ENCODE results near the gene LMO7.
"Not testable (repeated sequence)": the region's sequence is repeated elsewhere in the genome, so short reads cannot be mapped to it uniquely, and the experiment has no call there.

The LMO7 gene

DNA sequence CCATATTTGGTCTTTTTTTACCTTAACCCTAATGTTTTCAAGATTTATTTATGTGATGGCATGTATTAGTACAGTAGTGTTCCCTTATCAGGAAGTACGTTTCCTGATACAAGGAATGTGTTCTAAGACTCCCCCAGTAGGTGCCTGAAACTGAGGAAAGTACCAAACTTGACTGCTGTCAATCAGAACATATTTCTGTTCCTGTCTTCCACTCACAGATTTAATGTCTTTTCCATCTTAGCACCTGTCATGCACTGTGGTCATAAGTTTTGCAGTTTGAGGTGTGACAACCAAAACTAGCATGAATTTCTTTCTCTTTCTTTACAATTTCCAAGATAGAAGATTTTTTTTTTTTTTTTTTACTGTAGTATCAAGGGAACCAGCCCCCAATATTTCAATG is 62.9 kb downstream of the LMO7 start:
- no peak for DNase-seq (ENCODE audit: low spot score)

DNA sequence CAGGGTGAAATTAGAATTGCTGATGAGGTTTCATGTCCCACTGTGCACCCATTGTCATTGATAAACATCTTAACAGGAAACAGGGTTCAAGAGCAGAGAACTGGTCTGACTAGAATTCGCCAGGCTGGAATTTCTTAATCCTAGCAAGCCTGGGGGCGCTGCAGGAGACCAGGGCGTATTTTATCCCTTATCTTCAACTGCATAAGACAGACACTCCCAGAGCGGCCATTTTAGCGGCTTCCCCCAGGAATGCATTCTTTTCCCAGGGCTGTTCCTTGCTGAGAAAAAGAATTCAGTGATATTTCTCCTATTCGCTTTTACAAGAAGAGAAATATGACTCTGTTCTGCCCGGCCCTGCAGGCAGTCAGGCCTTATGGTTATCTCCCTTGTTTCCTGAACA is 63.6 kb downstream of the LMO7 start:
- DNase-seq (ENCODE audit: low spot score), result not testable (repeated sequence)

DNA sequence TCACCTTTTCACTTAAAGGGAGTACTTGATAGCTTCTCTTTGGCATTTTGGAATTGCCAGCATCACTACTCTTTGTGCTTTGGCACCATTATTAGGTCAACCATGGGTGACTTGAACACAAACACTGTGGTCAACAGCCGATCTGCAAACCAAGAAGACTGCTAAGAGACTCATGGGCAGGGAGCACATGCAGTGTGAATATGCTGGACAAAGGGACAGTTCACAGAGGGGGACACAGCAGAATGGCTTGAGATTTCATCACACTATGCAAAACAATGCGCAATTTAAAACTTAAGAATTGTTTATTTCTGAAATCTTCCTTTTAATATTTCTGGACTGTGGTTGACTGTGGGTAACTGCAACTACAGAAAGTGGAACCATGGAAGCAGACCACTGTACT is 64.4 kb downstream of the LMO7 start:
- DNase-seq (ENCODE audit: low spot score), result no peak

DNA sequence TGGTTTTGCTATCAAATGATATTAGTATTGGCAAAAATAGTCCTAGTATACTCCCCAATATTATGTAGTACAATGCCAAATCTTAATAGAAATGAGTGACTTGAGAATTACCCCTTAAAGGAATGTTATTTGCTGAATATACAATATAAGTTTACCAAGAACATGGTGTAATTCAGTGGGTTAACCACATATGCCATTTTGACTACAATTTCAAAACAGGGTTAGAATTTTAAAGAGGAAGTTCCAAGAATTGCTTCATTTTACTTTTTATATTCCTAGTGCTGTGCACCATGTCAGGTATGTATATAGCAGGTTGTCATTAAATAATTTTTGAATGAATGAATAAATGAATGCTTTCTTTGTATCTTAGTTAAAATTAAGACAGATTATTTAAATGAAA is 66.3 kb downstream of the LMO7 start:
- no peak for DNase-seq (ENCODE audit: low spot score)

DNA sequence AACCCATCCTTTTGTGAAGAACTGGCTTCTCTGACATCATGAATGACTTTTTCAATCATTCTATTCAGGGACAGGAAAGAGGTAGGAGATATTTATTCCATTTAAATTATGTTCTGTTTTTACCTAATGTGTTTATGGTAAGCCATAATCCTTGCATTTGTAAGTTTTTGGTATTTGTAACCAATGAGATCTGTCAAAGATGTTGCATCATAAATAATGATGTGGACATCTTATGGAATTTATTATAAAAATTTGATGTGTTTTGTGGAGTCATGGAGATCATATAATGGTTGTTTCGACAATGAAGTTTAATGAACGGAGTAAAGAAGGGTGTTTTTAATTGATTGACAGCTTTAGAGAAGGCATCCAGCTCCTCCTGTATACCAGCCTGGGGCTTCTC is 67.6 kb downstream of the LMO7 start:
- no peak for DNase-seq (ENCODE audit: low spot score)

DNA sequence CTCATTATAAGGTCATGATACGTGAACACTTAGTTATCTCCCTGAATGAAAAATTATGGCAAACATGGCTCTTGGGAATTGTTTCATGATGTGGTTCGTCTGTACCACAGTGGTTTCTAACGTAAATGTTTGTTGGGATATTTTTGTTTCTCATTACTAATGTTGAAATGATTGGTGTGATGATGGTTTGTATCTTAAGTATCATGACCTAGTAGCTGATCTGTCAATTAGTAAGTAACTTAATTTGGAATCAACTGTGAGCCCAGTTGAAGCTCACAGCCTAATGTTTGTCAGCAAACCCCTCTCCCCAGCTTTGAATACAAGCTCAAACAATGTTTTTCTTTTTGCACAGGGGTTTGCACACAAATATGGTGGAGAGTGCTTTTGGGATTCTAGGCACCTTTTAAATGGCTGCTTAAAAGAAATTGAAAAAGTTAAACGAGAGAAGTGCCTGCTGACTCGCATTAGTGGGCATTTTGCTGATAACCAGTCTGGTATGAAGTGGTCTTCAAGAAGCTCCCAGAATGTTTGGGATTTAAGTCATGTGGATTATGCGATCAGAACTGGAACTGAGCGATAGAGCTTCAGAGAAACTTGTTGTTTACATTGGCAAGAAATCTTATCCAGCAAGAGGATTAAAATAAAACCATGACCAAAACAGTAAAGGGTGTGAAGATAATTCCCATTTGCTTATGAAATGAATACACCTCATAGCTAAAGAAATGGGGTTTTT is 68.2 kb downstream of the LMO7 start:
- no peak for DNase-seq (ENCODE audit: low spot score)

DNA sequence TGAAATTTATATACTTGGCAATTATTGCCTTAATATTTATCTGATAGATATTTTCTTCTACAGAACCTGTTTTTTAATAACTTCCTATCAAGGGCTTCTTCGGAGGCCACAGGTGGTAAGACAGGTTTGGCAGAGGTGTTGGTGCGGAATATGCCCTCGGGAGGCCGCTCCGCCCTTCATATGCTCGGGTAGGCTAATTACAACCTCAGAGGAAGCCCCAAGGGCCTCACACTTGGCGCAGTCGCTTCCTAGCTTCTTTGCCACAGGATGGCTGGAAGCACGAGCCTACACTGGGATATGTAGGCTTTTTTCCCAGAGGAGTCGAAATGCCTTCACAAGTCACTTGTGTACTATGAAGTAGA is 68.8 kb downstream of the LMO7 start:
- no peak for DNase-seq (ENCODE audit: low spot score)

DNA sequence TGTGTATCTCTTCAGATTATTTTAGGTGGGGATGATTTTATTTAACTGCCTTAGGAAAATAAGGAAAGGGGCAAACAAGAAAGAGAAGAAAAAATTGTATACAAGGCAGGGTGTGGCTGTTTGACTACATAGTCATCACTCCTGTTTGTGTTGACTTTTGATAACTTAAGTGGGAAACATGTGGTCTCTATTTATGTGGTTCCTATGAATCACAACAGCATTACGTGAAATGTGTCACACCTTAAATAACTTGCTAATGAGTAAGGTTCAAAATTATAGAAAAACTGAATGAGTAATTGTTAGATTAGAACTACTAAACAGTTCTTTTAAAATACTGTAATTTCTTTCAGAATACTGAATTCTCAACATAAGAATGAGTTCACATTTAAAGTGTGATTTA is 69.3 kb downstream of the LMO7 start:
- DNase-seq (ENCODE audit: low spot score), result peak; percentile 50

DNA sequence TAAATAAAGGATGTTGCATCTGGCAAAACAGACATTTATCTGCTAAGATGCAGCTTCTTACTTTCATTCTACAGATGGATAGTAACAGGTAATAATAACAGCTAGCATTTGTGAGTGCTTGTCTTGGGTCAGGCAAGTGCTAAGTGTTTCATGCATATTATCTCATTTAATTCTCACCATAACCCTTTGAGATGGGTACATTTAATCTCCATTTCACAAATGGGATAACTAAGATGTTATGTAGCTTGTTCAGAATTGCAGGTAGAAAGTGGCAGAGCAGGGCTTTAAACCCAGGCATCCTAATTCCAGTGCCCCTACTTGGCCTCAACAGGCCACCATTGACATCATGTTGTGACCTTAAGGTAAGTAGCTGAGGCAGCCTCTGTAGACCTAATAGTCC is 69.8 kb downstream of the LMO7 start:
- DNase-seq (ENCODE audit: low spot score), result no peak

DNA sequence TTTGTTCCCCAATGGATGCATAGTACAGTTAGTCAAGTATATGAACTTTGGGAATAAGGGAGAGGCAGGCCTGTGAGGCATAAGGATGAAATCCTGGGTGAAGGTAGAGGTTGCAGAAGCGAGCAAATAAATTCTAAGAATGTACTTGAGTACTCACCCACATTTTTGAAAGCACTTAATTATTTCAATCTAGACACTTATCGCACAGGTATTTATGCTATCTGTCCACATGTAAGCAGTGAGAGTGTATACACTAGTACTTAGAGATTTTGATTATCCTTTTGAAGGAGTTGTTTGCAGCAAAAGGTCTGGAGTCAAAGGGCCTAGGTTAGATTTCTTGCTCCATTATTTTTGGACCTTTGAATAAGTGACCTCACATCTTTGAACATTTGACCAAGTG is 77.7 kb downstream of the LMO7 start:
- no peak for DNase-seq (ENCODE audit: low spot score)

DNA sequence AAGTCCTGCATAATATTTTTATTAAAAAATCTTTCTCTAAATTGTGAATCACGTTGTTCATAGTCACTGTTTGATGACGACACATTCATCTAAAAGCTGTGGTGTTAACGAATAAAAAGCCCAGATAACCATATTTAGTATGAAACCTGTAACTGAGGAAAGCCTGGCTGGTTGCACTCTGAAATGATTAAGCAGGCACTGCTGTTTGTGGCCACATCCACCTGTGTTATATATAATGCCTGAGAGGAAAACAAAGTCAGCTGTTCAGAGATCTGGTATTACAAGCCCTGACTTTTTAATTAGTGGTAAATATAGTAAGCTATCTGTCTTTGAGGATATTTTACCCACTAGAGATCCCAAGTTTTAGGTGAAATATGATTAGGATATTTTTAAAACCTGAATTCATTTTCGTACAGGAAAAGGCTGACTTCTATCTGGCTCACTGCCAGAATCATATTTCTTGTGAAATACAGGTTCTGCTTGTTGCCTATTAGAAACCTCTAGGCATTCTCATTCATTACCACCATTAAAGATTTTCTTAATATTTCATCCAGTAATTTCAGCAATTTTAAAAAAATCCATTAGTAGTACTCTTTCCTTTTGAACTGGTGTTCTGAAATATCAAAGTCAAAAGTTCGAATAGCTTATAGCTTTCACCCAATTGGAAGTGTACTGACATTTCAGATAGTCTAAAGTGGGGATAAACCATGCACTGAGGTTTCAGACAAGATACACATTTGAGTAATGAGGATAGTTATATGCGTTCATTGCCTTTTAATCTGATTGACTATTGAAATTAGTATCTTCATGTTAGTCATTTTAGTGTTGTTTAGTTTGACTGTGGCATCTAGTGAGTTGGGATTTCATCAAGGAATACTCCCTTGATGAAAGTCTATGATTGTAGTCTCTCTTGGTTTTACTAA is 79.7 kb downstream of the LMO7 start:
- DNase-seq (ENCODE audit: low spot score), result no peak

DNA sequence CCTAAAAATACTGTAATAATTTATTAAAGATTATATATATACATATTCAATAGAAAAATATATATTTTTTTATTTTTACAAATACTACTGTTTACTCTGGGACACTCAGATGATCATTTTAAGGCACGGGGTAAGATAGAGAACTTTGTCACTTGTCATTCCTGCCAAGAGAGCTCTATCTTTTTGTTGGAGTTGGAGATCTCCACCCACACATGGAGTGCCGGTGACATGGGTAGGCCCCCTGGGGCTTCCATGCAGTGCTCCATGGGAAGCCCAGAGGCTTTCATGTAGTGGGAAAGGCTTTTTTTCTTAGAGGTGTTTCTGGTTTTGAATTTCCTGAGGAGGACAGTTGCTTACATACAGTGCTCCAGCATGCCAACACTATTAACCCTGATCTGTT is 81.4 kb downstream of the LMO7 start:
- no peak for DNase-seq (ENCODE audit: low spot score)

DNA sequence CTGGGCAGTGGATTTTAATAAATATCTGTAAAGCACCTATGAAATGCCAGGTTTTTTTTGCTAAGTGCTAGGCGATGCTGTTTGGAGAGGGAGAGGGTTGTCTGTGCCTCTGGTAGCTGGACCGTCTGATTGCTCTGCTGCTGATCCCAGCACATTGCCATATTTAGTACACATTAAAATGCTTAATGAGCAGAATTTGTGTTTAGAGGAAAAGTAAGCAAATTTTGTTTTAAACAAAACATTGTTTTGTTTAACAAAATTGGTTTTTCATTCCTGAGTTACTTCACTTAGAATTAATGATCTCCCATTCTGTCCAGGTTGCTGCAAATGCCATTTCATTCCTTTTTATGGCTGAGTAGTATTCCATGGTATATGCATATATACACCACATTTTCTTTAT is 85.2 kb downstream of the LMO7 start:
- no peak for DNase-seq (ENCODE audit: low spot score)

DNA sequence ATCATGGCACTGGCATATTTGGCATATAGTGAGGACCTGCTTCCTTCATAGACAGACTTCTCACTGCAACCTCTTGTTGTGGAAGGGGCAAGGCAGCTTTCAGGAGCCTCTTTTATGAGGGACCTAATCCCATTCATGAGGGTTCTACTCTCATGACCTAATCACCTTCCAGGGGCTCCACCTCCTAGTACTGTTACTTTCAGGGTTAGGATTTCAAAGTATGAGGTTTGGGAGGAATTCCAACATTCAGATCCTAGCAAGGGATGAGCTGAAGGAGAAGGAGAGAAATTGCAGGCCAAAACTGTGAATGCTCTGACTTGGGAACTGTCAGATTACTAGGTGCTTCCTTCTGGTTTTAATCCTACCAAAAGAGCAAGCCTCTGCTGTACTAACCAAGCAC is 87.8 kb downstream of the LMO7 start:
- DNase-seq (ENCODE audit: low spot score), result no peak

DNA sequence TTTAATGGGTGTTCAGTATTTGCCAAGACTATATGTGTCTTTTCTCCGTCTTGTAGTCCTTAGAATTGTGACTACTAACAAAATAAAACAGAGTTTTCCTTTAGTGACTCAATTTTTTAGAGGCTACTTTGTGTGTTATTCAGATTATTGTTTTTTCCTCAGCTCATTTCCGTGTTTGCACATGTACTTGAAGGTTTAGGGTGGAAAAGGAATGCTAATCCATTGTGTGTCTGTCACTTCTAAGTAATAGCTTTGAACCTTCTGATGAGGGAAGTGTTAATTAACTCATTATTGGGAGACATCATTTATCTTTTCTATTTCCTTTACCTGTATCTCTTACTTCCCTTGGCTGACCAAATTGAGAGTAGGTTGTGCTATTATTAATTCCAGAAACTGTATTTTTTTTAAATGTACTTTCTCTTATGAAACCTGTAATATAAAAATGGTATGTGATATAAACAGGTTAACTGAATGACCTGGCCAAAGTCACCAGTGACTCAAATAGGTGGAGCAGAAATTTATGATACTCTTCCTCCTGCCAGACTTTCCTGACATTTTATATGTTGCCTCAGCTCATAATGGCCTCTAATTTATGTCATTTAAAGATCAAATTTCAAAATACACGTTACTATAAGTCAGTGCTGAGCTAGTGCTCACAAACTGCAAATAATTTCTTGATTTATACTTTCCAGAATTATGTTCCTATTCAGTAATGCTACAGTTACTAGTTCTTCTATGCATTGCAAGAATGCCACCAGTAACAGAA is 88.8 kb downstream of the LMO7 start:
- DNase-seq (ENCODE audit: low spot score), result no peak

DNA sequence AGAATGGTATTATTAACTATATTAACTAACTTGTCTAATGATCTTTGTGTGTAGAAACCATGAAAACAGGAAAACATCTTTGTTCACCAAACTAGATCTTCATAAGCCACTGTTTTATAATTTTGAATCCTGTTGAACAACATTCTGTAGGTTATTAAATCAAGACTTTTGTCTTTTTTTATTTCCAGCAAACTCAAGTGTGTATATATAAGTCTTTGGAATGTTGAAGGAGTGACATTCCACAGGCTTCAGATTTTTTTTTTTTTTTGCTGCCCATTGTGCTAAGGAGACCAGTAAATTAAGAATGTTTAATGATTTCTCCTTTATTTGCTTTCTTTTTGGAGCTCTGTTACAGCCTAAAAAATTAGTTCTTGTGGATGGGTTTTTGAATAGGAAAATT is 89.6 kb downstream of the LMO7 start:
- no peak for DNase-seq (ENCODE audit: low spot score)

DNA sequence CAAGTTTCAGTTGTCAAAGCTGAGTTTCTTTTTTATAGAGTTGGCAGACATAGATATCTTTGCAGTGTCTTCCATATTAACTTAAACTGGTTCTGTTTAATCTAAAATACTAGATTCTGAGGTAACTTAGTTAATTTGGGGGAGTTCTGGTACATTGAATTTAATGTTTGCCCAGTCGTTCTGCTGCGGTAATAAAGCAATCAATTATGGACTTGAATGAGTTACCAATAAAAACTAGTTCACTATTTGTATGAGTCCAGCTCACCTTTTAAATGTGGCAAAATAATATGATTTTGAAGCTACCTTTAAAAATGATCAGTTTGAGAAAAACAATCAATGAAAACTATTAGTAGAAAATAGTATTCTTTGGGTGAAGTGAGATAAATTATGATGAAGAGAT is 90.2 kb downstream of the LMO7 start:
- DNase-seq (ENCODE audit: low spot score), result no peak

DNA sequence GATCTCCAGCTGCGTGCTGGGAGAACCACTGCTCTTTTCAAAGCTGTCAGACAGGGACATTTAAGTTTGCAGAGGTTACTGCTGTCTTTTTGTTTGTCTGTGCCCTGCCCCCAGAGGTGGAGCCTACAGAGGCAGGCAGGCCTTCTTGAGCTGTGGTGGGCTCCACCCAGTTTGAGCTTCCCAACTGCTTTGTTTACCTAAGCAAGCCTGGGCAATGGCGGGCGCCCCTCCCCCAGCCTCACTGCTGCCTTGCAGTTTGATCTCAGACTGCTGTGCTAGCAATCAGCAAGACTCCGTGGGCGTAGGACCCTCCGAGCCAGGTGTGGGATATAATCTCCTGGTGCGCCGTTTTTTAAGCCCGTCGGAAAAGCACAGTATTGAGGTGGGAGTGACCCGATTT is 97.0 kb downstream of the LMO7 start:
- DNase-seq (ENCODE audit: low spot score), result not testable (repeated sequence)

DNA sequence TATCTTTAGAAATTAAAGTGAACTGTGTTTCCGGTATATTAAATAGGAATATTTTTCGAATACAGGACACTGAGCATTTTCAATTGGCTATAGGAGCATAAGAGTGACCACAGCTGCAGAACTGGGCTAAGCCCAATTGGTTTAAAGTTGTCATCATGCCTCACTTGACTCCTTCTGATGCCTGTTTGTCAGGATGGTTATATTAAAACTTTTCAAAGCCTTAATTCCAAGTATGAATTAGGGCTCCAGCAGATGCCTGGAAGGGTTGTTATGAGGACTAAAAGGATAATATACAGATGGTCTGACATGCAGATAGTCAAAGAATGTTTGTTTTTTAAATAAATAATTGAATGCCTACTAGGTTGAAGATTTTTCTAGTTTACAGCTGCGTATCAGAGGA is 100.0 kb downstream of the LMO7 start:
- no peak for DNase-seq (ENCODE audit: low spot score)

DNA sequence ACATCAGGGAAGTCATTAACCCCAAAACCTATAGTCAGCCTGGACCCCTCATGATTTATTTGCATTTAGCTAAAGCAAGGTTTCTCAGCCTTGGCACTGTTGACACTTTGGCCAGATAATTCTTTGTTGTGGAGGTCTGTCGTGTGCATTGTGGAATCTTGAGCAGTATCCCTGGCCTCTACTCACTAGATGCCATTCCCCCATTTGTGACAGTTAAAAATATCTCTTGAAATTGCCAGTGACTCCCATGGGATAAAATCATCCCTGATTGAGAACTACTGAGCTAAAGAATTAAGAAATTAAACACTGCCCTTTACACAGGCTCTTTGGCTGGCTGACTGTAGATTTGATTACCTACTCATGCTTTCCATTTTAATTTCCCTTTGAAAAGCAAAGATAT is 102.7 kb downstream of the LMO7 start:
- no peak for DNase-seq (ENCODE audit: low spot score)

DNA sequence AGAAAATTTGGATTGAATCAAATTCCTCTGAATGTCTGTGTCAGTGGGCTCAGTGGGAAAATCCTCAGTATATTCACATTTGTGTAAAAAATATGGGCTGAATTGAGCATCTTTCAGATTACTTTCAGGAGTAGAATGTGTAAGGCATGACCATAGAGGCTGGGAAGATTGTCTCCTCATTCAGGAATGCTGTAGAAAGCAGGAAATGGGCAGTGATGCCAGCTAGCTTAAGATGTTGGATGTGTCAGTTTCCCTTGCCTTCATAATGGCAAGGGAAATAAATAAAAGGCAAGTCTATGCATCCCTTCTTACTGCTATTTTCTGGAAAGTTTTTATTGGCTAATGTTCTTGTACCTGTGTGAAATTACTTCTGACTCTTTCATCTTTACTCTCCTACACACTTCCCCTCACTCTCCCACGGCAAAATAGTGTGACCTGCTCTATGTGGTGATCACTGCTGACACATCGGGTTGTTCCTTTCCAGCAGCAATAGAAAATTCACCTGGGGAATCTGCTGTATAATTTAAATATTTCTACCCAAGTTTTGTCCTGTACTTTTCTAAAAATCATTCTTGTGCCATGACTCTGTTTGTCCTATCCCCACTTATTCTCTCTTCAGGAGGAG is 103.2 kb downstream of the LMO7 start:
- no peak for DNase-seq (ENCODE audit: low spot score)

DNA sequence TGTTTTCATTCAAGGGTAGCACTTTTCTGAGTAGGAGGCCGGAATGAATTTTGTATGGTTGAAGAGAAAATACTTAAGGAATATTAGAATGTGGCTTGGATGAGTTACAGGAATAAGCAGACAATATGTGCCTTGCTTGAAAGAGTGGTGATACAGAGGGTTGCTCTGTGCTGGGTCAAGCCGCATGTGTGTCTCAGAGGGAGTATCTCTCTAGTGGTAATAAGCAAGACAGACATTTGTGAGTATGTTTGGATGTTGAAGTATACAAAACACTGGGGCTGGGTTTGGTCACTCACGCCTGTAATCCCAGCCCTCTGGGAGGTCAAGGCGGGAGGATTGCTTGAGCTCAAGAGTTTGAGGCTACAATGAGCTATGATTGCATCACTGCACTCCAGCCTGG is 103.9 kb downstream of the LMO7 start:
- no peak for DNase-seq (ENCODE audit: low spot score)
